Psoas muscle (tissue), 8 donors: ENCODE data around the gene TTBK1. TPM values are rescaled to one million over a fixed set of nuclear protein-coding genes. Genes with fewer than 3 reads are reported as not detected.

Experiments
- ATAC-seq, 4 donors: fragments of 200-7000 bp; cut with Tn5 transposase; one replicate each; pipeline ENCODE4 v1.9.1; 2020; ENCODE audit warnings: moderate library complexity in 3 of 4, mild to moderate bottlenecking in 2 of 4
- DNase-seq, 2 donors: peaks; one replicate each; pipeline ENCODE4 v3.0.0-alpha.2; 2020
- H3K27ac ChIP-seq: fragments of 200-600 bp; one replicate; pipeline ENCODE4 v1.8.0; 2022
- H3K27me3 ChIP-seq, 3 donors: fragments of 200-600 bp in 1 of 3; one replicate each; pipeline versions ENCODE4 v1.6.1 to v1.8.0; 2013 to 2022; ENCODE audit warnings: low read length in 2 of 3, mild to moderate bottlenecking in 2 of 3, moderate library complexity in 1 of 3; ENCODE audit not compliant: insufficient read depth in 3 of 3
- H3K36me3 ChIP-seq, 2 donors: fragments of 200-600 bp in 1 of 2; one replicate each; pipeline versions ENCODE4 v1.6.1 to v1.8.0; 2013 to 2022; ENCODE audit warnings: low read depth in 1 of 2, mild to moderate bottlenecking in 1 of 2, moderate library complexity in 1 of 2; ENCODE audit not compliant: insufficient read depth in 1 of 2
- H3K4me1 ChIP-seq: fragments of 200-600 bp; one replicate; pipeline ENCODE4 v1.8.0; 2022
- H3K4me3 ChIP-seq: fragments of 200-600 bp; one replicate; pipeline ENCODE4 v1.8.0; 2022; ENCODE audit warnings: mild to moderate bottlenecking
- H3K9me3 ChIP-seq: fragments of 200-600 bp; one replicate; pipeline ENCODE4 v1.8.0; 2022
- CTCF ChIP-seq: fragments of 200-600 bp; IDR thresholded peaks from one replicate; pipeline ENCODE4 v1.8.0; 2022; ENCODE audit warnings: antibody characterized with exemption
- WGBS, 3 donors: extraction: QIAGEN DNeasy Blood & Tissue Kit; methylation state at CpG; one replicate each; pipeline versions ENCODE4 v1.1.6 to v1.1.7; 2013; 5-methylcytosine and 5-hydroxymethylcytosine counted together
- intact Hi-C, 2 donors: fragments of 100-400 bp; cut with DNase I; formaldehyde crosslinking; loops; one replicate each; pipeline versions ENCODE4 v1.11.0 to v1.14.2; 2022
- polyA plus RNA-seq, 3 donors: library from polyadenylated mRNA; stranded (reverse); fragments of 200-250 nt; gene quantifications; one replicate each; pipeline ENCODE4 v1.2.3, GENCODE V29; 2013
- total RNA-seq, 4 donors: library from RNA; stranded (reverse); fragmentation: NEBNext Ultra II Directional in 2 of 4; extraction: Animal tissue kit (Norgen Biotek cat#: 25700) in 2 of 4; gene quantifications; one replicate each; pipeline versions ENCODE4 v1.2.1 to v1.2.4, GENCODE V29; 2021 to 2023
- donor health status: healthy with polysubstance abuse.
- donor health status: DM: no; HTN: no; CAD: no; lungs with moderate emphysema.
- donor health status: Bipolar disorder and iron deficiency.
- donor health status: healthy.
- donor health status: DM: yes; HTN: yes; CAD: no.
- donor health status: DM: no; HTN: no; CAD: no.
- donor health status: DM: no; HTN: no; CAD: no.
- donor health status: DM: yes; HTN: yes; CAD: no.

The TTBK1 gene
- total and polyA plus RNA-seq, 7 donors: 0.01 to 0.03 TPM; not detected in 5

- H3K9me3 ChIP-seq: no peaks in the 10 kb centered on the region
- no peak for TF ChIP-seq CTCF
- H3K4me3 ChIP-seq: no peak overlapping the region
- peaks cover 0 to 44% of the 10 kb centered on the region in 2 donors for H3K36me3 ChIP-seq
- no peaks in the 10 kb centered on the region for H3K27me3 ChIP-seq
- peak in 1 of 2 donors; percentile 42 for DNase-seq
- WGBS, 3 donors: 80 to 88% (median 84%) methylated on average over 14 of the region's 14 CpGs
- peaks cover 6% of the 10 kb centered on the region for H3K4me1 ChIP-seq
- H3K27ac ChIP-seq: no peak overlapping the region
- no peak for ATAC-seq
- intact Hi-C loops: no loop called here
Observed at GRCh38 chr6:43223175-43223574, 20.1 kb upstream of the TTBK1 start.

DNA sequence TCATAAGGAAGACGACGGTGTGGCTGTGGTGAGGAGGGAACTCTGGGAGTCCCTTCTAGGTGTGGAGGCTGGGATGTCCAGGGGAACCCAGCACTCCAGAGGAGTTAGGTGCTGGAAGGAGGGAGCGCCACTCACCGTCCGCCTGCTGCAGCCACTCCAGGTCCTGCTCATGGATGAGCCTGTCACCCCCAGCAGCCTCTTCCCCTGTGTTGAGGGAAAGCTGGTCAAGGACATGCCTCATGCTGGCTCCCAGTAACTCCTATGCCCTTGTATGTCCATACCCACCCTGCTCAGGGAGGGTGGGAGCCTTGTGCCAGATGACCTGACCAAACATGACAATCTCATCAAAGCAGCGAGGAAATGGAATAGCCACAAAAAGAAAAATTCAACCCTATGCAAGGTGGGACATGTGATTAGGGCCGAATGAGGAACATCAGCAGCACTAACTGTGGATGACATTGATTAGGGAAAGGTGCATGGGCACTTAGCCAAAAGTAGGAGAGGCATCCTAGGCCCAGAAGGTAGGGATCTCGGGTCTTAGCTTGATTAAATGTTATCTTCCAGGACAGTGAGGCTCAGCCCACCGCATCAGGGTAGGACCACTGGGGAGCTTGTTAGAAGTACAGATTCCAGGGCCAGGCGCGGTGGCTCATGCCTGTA lies 17.0 kb upstream of the TTBK1 start:
- Histone ChIP-seq H3K4me3 (no peak overlapping the region), H3K4me1 (peaks cover 14% of the 10 kb centered on the region), H3K27me3 (no peaks in the 10 kb centered on the region), H3K36me3 (peaks cover 0 to 38% of the 10 kb centered on the region in 2 donors), H3K27ac (no peak overlapping the region), H3K9me3 (no peaks in the 10 kb centered on the region)
- intact Hi-C loops: no loop called here
- peak in 1 of 2 donors; percentile 22 for DNase-seq
- 90 to 92% (median 91%) methylated on average over 11 of the region's 11 CpGs for WGBS, 3 donors
- no peak for ATAC-seq
- TF ChIP-seq CTCF: no peak

- Histone ChIP-seq H3K27ac (peak within 1 kb of the TSS; percentile 73), H3K27me3 (peaks cover 0 to 6% (median 0%) of the 10 kb centered on the region in 3 donors), H3K4me1 (peaks cover 14% of the 10 kb centered on the region), H3K9me3 (no peaks in the 10 kb centered on the region), H3K4me3 (peak within 1 kb of the TSS; percentile 71), H3K36me3 (peaks cover 0 to 20% of the 10 kb centered on the region in 2 donors)
- intact Hi-C loops: no loop called here
- ATAC-seq (peak; percentile 97 to 99 (median 98)), DNase-seq (peak; percentile 78 to 89)
- peak; percentile 92 for TF ChIP-seq CTCF
- 0 to 2% (median 1%) methylated on average over 51 to 82 of the region's 82 CpGs for WGBS, 3 donors
Observed at GRCh38 chr6:43228951-43229802, 14.1 kb upstream of the TTBK1 start, which contains the start of gene DNPH1. Gene DNPH1 (minus strand): TSS chr6:43229481. CDS start chr6:43229456, 25 bp downstream.

DNA sequence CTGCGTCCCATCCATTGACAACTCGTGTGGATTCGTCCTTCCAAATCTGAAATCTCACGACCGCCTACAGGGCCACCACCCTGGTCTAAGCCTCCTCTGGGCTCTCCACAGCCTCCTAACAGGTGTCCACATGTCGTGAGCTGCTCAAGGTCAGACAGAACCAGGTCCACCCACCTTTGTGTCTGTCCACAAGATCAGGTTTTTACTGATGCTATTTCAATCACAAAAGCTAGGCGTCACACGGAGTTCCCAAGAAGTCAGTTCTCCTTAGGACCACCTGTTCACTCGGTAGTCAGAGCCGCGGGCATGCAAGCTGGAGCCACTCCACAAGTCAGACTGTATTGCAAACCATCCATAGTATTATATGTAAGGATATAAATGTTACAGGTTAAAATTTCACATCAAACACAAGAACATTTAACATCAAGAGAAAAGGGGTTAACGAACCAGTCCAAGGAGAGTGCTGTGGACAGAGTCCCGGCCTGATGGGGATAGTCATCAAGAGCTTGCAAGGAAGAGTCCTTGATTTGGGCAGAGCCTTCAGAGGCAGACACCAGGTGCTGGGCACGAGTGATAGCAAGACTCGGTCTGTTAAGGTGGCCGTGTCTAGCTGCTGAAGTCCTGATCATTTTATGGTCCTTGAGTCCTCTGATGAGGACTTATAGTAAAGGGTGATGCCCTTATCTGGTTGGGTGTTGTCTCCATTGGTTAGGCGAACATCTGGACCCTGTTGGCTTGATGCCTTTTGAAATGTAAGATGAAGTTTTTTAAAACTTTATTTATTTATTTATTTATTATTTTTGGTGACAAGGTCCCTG lies 13.3 kb upstream of the TTBK1 start:
- H3K9me3 ChIP-seq: no peaks in the 10 kb centered on the region
- peaks cover 0 to 6% (median 0%) of the 10 kb centered on the region in 3 donors for H3K27me3 ChIP-seq
- ATAC-seq (peak in 1 of 4 donors; percentile 9), DNase-seq (peak in 1 of 2 donors; percentile 32)
- intact Hi-C loops: no loop called here
- 58 to 64% (median 63%) methylated on average over 17 of the region's 17 CpGs for WGBS, 3 donors
- H3K27ac ChIP-seq: peak overlapping the region; percentile 73
- H3K36me3 ChIP-seq: peaks cover 0 to 13% of the 10 kb centered on the region in 2 donors
- peaks cover 14% of the 10 kb centered on the region for H3K4me1 ChIP-seq
- TF ChIP-seq CTCF: no peak
- H3K4me3 ChIP-seq: peak overlapping the region; percentile 71
